SU-DHL-6 (cell line): Measurements from ENCODE around the gene PTPRN2.

Source experiments
- H2AFZ ChIP-seq: fragments of 200-600 bp; sonication (generic); 2 replicates; pipeline ENCODE4 v1.6.1; 2014; ENCODE audit warnings: low read depth, mild to moderate bottlenecking, moderate library complexity, mixed read lengths, antibody characterized with exemption, low read length; ENCODE audit not compliant: severe bottlenecking
- H3F3A ChIP-seq: fragments of 200-600 bp; shearing (Covaris generic); 2 replicates; pipeline ENCODE4 v1.6.0; 2016; ENCODE audit warnings: antibody characterized with exemption, mild to moderate bottlenecking; ENCODE audit not compliant: insufficient read depth
- H3K27ac ChIP-seq: fragments of 200-600 bp; sonication (generic); 2 replicates; pipeline ENCODE4 v1.5.1; 2016; ENCODE audit warnings: low read depth, mild to moderate bottlenecking, low read length, moderate library complexity, mixed read lengths
- H3K27me3 ChIP-seq: fragments of 200-600 bp; sonication (generic), shearing (Covaris generic); 2 replicates; pipeline ENCODE4 v1.6.0; 2014; ENCODE audit warnings: mild to moderate bottlenecking, low read length
- H3K36me3 ChIP-seq: fragments of 200-600 bp; sonication (generic); 2 replicates; pipeline ENCODE4 v1.6.1; 2014; ENCODE audit warnings: mild to moderate bottlenecking, low read length, mixed read lengths
- H3K4me2 ChIP-seq: fragments of 300-600, 200-600 bp; shearing (Covaris generic), sonication (generic); 2 replicates; pipeline ENCODE4 v1.6.0; 2014; ENCODE audit warnings: low read length, low read depth, mild to moderate bottlenecking; ENCODE audit not compliant: poor library complexity, severe bottlenecking
- H3K4me3 ChIP-seq: fragments of 200-600 bp; sonication (generic); 2 replicates; pipeline ENCODE4 v1.5.1; 2014; ENCODE audit warnings: antibody characterized with exemption, low read length, mild to moderate bottlenecking, mixed read lengths; ENCODE audit not compliant: insufficient read depth, poor library complexity, severe bottlenecking
- H3K79me2 ChIP-seq: fragments of 200-600 bp; sonication (generic); 2 replicates; pipeline ENCODE4 v1.6.1; 2014; ENCODE audit warnings: mild to moderate bottlenecking, low read length, moderate library complexity; ENCODE audit not compliant: insufficient read depth
- H3K9ac ChIP-seq: fragments of 200-600 bp; sonication (generic); 2 replicates; pipeline ENCODE4 v1.7.0; 2014; ENCODE audit warnings: mild to moderate bottlenecking, low read length
- H3K9me2 ChIP-seq: fragments of 200-600 bp; sonication (generic); replicated peaks from 2 replicates; pipeline ENCODE4 v1.6.1; 2014; ENCODE audit warnings: low read length; ENCODE audit not compliant: insufficient read depth
- H3K9me3 ChIP-seq: fragments of 200-600 bp; sonication (generic); 2 replicates; pipeline ENCODE4 v1.6.1; 2014; ENCODE audit warnings: low read length, mixed read lengths; ENCODE audit not compliant: insufficient read depth
- H4K20me1 ChIP-seq: fragments of 200-600 bp; sonication (generic); 2 replicates; pipeline ENCODE4 v1.6.1; 2014; ENCODE audit warnings: low read depth, mild to moderate bottlenecking, antibody characterized with exemption, low read length, moderate library complexity, mixed read lengths
- EZH2phosphoT487 ChIP-seq: fragments of 200-600 bp; sonication (generic), shearing (Covaris generic); conservative IDR thresholded peaks from 2 replicates; pipeline ENCODE4 v1.6.1; 2018; ENCODE audit warnings: mild to moderate bottlenecking, antibody characterized with exemption, low read length, moderate library complexity, mixed read lengths
- TF ChIP-seq, protein P1 (sequence below): fragments of 200-600 bp; sonication (generic); IDR thresholded peaks from one replicate; pipeline ENCODE4 v1.5.1; 2017; ENCODE audit warnings: antibody characterized with exemption, mild to moderate bottlenecking, low read length, moderate library complexity; ENCODE audit not compliant: insufficient read depth, poor library complexity, severe bottlenecking

The PTPRN2 gene

DNA sequence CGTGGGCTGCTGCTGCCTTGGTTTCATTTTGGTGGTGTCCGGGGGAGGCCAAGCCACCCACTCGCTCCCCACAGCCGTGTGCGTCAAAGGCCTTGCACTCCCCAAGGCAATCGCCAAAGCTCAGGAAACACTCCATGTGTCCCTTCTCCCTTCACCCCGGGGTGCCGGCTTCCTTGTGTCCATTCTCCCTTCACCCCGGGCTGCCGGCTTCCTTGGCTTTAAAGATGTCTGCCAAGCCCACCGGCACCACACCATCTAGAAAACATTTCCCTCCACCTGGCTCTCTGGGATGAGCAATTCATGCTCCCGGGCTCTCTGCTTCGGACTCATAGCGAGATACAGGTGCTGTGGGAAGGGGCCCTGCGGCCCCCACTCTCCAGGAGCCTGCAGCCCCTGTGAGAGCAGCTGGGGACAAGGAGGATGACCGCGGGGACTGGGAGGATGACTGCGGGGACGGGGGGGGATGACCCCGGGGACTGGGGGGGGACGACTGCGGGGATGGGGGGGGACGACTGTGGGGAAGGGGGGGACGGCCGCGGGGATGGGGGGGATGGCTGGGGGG is 928.7 kb downstream of the PTPRN2 start:
- Histone ChIP-seq H3K9me3 (no peaks in the 10 kb centered on the region), H3K9ac (no peak overlapping the region), H3F3A (no peaks in the 10 kb centered on the region), H2AFZ (no peak overlapping the region), H3K27ac (no peak overlapping the region), H3K79me2 (no peaks in the 10 kb centered on the region), H3K36me3 (no peaks in the 10 kb centered on the region), H4K20me1 (no peaks in the 10 kb centered on the region), H3K4me3 (no peak overlapping the region), H3K27me3 (no peaks in the 10 kb centered on the region), H3K4me2 (no peak overlapping the region), H3K9me2 (no peaks in the 10 kb centered on the region)
- TF ChIP-seq, protein P1, sequence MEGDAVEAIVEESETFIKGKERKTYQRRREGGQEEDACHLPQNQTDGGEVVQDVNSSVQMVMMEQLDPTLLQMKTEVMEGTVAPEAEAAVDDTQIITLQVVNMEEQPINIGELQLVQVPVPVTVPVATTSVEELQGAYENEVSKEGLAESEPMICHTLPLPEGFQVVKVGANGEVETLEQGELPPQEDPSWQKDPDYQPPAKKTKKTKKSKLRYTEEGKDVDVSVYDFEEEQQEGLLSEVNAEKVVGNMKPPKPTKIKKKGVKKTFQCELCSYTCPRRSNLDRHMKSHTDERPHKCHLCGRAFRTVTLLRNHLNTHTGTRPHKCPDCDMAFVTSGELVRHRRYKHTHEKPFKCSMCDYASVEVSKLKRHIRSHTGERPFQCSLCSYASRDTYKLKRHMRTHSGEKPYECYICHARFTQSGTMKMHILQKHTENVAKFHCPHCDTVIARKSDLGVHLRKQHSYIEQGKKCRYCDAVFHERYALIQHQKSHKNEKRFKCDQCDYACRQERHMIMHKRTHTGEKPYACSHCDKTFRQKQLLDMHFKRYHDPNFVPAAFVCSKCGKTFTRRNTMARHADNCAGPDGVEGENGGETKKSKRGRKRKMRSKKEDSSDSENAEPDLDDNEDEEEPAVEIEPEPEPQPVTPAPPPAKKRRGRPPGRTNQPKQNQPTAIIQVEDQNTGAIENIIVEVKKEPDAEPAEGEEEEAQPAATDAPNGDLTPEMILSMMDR, result no peak
- TF ChIP-seq EZH2phosphoT487, result no peak

DNA sequence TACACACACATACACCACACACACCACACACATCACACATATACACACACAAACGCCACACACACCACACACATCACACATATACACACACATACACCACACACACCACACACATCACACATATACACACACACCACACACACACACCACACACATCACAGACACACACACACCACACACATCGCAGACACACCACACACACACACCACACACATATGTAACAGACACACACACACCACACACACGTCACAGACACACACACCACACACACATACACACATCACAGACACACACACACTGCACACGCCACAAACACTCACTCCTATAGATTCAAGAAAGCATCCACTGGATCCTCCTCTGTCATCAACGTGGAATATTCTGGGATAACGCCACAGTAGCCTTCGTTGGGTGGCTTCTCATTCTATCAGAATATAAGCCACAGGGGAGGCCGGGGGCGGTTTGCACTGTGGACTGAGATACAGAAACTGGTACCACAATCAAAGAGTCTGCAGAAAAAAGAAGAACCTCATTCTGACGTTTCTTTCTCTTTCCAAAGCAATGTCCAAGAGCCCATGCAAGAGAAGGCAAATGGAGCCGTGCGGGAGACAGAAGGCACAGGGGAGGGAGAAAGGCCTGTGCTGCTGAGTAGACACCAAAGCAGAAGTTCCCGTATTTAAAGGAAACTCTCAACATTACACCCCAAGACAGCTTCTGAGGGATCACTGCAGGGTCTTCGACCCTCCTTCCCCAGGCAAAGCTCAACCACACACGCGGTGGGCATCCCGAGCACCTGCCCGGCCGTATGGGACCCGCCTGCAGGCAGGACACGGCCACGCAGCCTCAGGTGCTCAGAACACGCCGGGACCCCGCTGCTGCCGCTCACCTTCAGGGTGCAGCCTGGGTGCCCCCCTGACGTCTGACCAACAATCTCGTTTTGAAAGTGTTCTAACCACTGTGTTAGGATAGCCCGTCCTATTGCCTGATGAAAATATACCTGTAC is 929.6 kb downstream of the PTPRN2 start:
- Histone ChIP-seq H4K20me1 (no peaks in the 10 kb centered on the region), H3F3A (no peaks in the 10 kb centered on the region), H3K9ac (no peak overlapping the region), H3K4me3 (no peak overlapping the region), H3K9me3 (no peaks in the 10 kb centered on the region), H2AFZ (no peak overlapping the region), H3K9me2 (no peaks in the 10 kb centered on the region), H3K27me3 (no peaks in the 10 kb centered on the region), H3K27ac (no peak overlapping the region), H3K36me3 (no peaks in the 10 kb centered on the region), H3K4me2 (no peak overlapping the region), H3K79me2 (no peaks in the 10 kb centered on the region)
- no peak for TF ChIP-seq EZH2phosphoT487
- TF ChIP-seq, protein P1, result no peak

DNA sequence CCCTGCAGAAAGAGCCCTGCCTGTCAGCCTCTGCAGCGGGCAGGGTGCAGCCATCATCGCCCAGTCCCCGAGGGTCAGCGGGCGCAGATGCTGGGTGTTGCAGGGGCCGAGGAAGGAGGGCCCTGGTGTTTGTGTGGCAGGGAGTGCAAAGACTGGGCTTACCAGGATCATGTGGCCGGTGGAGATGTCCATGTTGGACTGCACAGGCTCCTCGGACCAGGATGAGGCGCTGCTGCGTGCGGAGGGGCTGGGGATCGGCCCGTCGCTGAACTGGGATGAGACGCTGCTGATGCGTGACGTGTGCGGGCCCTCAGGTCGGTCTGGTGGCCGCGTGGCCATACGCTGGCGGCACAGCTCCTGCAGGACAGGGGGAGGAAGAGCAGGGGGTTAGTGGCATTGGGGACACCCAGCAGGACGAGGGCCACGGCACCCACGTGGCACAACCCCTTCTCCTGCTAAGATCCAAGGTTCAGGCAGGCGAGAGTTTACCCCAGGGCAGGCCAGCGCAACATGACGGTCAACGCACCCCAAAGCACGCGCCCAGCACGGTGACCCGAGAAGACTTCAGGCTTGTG is 931.3 kb downstream of the PTPRN2 start:
- no peaks in the 10 kb centered on the region for H3K27me3 ChIP-seq
- H3K9ac ChIP-seq, result no peak overlapping the region
- no peak overlapping the region for H3K27ac ChIP-seq
- H3K4me2 ChIP-seq, result no peak overlapping the region
- H3K36me3 ChIP-seq, result no peaks in the 10 kb centered on the region
- no peak overlapping the region for H2AFZ ChIP-seq
- H3K9me3 ChIP-seq, result no peaks in the 10 kb centered on the region
- TF ChIP-seq, protein P1, result no peak
- no peak for TF ChIP-seq EZH2phosphoT487
- H3F3A ChIP-seq, result no peaks in the 10 kb centered on the region
- H3K9me2 ChIP-seq, result no peaks in the 10 kb centered on the region
- H4K20me1 ChIP-seq, result no peaks in the 10 kb centered on the region
- no peak overlapping the region for H3K4me3 ChIP-seq
- no peaks in the 10 kb centered on the region for H3K79me2 ChIP-seq
